ENCODE data around the gene KCNQ1.
A peak's percentile ranks its signal among the peaks of the same experiment; 100 is the strongest.

The KCNQ1 gene

DNA sequence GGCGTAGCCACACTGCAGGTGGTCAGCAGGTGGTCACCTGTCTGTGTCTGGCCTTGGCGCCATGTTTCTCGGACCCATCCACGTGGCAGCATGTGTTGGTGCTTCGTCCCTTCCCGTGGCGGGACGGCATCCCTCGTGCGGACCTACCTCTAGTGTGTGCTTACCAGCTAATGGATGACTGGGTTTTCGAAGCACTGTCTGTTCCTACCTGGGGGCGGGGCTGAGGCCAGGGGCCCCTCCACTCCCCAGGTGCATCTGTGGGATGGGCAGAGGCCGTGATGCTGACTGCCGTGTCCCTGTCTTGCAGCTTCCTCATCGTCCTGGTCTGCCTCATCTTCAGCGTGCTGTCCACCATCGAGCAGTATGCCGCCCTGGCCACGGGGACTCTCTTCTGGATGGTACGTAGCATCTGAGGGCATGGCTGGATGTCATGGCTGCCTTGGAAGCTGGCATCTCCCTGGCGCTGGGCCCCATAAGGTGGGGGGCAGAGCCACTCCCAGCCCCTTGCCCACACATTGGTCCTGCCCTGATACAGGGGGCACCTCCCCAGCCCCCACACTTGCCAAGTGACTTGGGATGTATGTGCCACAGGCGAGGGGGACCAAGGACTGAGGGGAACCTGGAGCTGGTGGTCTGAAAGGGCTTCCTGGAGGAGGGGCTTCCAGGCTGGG, 82.9 kb downstream of the KCNQ1 start:
- DNase-seq = no peak

GRCh38 chr11:2528301-2529050, 83.7 kb downstream of the KCNQ1 start:
- DNase-seq = no peak

- no peak for DNase-seq
Observed at GRCh38 chr11:2529173-2529572, 84.4 kb downstream of the KCNQ1 start.

- DNase-seq = no peak
Observed at GRCh38 chr11:2529636-2530035, 84.8 kb downstream of the KCNQ1 start.

- no peak for DNase-seq
Observed at GRCh38 chr11:2530131-2530854, 85.5 kb downstream of the KCNQ1 start.

DNA sequence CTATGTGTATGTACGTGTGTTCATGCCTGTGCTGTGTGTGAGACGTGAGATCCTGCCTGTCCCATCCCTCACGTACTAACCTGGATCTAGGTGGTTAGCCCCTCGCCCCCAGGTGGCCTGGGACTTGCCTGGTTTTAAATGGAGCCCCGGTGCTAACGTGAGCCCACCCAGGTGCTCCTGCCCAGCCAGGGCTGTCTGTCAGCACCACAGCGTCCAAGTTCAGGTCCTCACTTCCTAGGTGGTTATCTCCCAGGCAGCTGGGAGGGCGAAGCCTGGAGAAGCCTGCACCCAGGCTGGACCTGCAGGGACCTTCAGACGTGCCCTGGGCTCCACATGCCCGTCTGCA, 86.0 kb downstream of the KCNQ1 start:
- no peak for DNase-seq

- DNase-seq = peak in 1 of 2 experiments; percentile 14
Observed at GRCh38 chr11:2531277-2531986, 86.6 kb downstream of the KCNQ1 start.

DNA sequence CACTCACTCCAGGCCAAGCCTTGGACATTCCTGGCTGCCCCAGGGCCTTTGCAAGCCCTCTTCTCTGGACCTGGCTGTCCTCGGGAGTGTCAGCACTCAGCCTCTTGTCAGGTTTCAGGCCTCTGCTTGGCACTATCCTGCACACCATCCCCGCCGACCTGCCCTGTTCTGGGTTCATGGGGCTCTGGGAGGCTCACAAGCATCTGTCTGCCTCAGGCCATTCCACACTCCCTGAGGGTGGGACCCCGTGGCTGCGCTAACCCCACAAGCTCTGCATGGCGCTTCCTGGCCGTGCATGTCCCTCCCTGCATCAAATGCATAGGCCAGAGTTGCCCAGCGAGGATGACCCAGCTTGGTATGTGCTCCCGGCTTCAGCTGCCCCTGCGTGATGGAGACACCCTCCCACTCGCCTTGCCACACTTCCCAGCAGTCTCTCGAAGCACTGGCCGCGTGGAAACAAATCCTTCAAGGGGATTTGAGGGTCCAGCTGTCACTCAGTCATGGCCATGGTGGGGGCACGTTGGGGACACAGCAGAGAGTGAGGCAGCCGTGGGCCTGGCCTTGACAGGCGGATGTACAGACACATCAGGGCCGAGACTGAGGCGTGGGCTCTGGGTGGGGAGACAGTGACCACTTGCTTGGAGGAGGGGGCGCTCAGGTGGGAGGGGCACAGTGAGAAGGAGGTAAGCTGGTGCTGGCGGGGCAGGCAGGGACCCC, 87.3 kb downstream of the KCNQ1 start:
- DNase-seq = no peak

- DNase-seq = peak; percentile 55 to 72
Observed at GRCh38 chr11:2532704-2533586, 88.1 kb downstream of the KCNQ1 start.

- no peak for DNase-seq
Observed at GRCh38 chr11:2533587-2534133, 88.9 kb downstream of the KCNQ1 start.

DNA sequence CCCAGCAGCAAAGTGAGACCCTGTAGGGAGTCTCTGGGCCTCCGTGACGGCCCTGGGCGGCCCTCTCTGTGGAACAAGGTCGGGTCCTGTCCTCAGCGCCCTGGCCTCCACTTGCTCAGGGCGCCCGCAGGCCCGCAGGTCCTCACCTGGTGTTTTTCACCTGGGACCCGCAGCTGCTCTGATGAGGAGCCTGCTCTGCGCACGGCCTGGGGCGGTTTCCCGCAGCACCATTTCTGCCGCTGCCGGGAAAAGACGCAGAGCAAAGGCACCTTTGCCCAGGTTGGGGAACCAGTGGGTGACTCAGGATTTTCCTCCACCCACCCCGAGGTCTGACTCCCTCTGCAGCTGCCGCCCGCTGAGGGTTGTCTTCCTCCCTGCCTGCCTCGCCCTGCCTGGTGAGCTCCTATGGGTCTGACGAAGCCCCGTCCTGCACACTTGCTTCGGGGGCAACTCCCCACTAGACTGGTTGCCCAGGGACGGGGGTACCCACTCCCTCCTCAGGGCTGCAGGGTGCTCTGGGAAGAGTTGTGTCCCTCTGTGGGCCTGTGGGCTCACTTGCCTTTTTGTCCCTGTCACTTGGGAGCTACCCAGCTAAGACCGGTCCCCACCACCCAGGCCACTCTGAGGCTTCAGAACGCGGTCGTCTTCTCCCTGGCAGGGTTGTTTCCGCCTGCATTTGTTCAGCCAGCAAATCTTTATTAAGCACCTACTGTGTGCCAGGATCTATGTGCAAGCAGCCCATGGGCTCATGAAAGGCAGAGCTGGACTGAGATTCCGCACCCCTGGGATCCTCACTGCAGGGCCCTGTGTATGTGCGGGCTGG, 89.5 kb downstream of the KCNQ1 start:
- DNase-seq = no peak

GRCh38 chr11:2534957-2535672, 90.3 kb downstream of the KCNQ1 start:
- DNase-seq = no peak

- DNase-seq = no peak
Observed at GRCh38 chr11:2535673-2536439, 91.0 kb downstream of the KCNQ1 start.

DNA sequence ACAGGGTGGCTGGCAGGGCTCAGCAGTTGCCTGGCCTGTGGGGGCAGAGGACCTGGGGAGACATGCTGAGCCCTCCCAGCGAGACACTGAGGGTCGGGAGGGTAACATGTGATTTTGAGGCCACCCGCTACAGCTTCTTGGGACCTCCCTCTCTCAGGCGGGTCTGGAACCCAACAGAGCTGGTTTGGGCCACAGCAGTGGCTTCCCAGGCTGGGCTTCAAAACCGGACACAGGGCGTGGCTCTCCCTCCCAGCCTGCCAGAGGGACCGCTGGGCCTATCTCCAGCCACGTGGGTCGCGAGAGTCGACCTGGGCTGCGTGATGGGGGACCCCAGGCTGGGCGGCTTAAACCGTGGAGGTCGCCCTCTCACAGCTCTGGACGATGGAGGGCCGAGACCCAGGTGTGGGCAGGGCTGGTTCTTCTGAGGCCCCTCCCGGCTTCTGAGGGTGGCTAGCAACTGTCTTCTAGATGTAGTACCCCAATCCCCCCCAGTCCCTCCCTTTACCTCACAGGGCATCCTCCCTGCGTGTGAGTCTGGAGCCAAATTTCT, 91.7 kb downstream of the KCNQ1 start:
- DNase-seq = no peak

- DNase-seq = no peak
Observed at GRCh38 chr11:2537010-2537705, 92.3 kb downstream of the KCNQ1 start.

DNA sequence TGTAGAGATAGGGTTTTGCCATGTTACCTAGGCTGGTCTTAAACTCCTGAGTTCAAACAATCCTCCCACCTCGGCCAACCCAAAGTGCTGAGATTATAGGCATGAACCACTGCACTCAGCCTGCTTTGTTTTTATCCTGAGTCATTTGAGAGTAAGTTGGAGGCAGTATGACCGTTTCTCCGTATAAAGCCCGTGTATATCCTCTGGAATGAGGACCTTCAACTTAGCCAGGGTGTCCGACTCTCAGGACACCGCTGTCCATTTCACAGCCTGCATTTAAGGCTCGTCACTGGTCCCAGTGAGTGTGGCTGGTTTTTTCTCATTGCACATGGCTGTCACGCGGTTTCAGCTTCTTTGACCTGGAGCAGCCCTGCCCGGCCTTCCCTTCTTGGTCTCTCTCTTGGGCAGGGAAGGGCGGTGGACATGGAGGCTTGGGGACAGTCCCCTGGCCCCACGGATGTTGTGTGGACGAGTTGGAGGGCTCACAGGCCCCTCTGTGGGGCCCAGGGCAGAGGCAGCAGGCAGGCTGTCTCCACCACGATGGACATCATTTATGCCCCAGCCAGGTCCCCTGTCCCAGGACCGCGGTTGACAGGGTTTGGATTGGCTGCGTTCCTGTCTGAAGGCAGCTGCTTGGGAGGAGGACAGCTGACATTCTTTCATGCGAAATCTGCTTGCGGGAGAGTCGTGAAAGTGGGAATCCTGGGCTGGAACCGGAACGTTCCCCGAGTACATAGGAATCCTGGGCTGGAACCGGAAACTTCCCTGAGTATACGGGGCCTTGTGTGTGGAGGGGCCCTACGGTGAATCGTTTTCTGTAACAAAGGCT, 93.3 kb downstream of the KCNQ1 start:
- no peak for DNase-seq

DNA sequence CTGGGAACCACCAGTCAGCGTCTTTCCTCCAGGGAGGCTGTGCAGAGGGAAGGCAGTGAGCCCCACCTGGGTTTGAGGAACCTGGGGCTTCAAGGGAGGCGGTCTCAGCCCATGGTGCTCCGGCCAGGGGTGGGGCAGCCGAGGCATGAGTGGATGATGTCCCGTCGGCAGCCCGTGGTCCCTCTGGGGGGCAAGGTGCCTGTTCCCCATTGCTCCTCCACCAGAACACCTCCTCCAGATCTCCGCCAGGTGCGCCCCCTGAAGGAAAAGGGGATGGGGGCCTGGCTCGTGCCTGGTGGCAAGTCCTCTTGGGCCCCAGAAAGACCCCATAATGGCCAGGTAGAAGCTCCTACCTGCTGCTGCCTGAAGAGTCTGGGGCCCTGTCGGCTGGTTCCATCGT, 94.1 kb downstream of the KCNQ1 start:
- no peak for DNase-seq
